ENCODE measurements around the gene ZDHHC22.

The ZDHHC22 gene

DNA sequence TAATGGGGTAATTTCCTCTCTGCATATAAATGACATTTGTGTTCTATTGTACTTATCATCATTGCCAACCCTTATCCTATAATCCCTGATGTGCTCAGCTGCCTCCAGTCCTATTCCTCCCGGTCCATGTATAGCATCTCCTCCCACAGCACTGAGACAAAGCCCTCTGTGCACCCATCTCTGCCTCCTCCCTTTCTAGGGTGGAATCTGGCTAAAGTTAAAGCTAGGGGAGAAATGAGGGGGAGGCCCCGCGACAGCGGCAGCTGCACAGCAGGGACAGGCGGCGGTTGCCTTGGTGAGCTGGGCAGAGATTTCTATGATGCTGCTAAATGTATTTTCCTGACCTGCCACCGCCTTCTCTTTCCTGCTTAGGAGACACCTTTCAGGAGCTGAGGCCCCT is 12.8 kb upstream of the ZDHHC22 start:
- Histone ChIP-seq H3K36me3 (ENCODE audit: control insufficient read depth, low read length) (no peaks in the 10 kb centered on the region), H3K27ac (ENCODE audit: low read depth, low read length) (no peak overlapping the region), H3K4me1 (ENCODE audit: control insufficient read depth, low read length) (0 out of 2 replicates have a peak, but pooled peaks cover 3% of the 10 kb centered on the region), H3K9me3 (ENCODE audit: control insufficient read depth, insufficient read depth, low read length) (no peaks in the 10 kb centered on the region), H3F3A (ENCODE audit: control insufficient read depth, insufficient read depth) (no peaks in the 10 kb centered on the region), H3K27me3 (ENCODE audit: control insufficient read depth, low read length) (peaks cover 26% of the 10 kb centered on the region), H4K20me1 (ENCODE audit: control insufficient read depth, insufficient read depth, low read depth, low read length) (no peaks in the 10 kb centered on the region), H3K4me2 (ENCODE audit: low read length) (no peak overlapping the region), H3K9me2 (replicated peaks; ENCODE audit: control insufficient read depth, low read length) (no peaks in the 10 kb centered on the region), H3K4me3 (ENCODE audit: low read length) (no peak overlapping the region), H3K79me2 (ENCODE audit: control insufficient read depth, low read length) (no peaks in the 10 kb centered on the region)
- TF ChIP-seq, protein P1, sequence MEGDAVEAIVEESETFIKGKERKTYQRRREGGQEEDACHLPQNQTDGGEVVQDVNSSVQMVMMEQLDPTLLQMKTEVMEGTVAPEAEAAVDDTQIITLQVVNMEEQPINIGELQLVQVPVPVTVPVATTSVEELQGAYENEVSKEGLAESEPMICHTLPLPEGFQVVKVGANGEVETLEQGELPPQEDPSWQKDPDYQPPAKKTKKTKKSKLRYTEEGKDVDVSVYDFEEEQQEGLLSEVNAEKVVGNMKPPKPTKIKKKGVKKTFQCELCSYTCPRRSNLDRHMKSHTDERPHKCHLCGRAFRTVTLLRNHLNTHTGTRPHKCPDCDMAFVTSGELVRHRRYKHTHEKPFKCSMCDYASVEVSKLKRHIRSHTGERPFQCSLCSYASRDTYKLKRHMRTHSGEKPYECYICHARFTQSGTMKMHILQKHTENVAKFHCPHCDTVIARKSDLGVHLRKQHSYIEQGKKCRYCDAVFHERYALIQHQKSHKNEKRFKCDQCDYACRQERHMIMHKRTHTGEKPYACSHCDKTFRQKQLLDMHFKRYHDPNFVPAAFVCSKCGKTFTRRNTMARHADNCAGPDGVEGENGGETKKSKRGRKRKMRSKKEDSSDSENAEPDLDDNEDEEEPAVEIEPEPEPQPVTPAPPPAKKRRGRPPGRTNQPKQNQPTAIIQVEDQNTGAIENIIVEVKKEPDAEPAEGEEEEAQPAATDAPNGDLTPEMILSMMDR (IDR thresholded peaks at IDR 0.05; ENCODE audit: low read depth, low read length, poor library complexity, severe bottlenecking) = no peak
- TF ChIP-seq EZH2phosphoT487 (IDR thresholded peaks at IDR 0.05; ENCODE audit: borderline replicate concordance, low read length) = no peak

DNA sequence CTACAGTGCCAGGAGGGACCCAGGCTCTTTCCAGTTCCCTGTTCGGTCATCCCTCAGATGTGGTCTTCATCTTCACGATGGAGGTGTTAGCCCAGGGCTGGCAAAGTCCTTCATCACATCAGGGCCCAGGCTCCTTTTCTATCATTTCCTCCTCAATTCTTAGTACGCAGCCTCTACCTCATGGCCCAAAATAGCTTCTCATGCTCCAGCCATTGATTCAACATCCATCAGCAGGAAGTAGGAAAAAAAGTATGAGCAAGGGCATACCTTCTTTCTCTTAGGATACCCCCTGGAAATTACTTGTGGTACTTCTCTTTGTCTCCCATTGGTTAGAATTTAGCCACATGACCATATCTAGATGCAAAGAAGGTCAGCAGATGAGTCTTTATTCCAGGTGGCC is 12.2 kb upstream of the ZDHHC22 start:
- Histone ChIP-seq H3K79me2 (ENCODE audit: control insufficient read depth, low read length) (no peaks in the 10 kb centered on the region), H3K27me3 (ENCODE audit: control insufficient read depth, low read length) (peaks cover 24% of the 10 kb centered on the region), H3K9me3 (ENCODE audit: control insufficient read depth, insufficient read depth, low read length) (no peaks in the 10 kb centered on the region), H3F3A (ENCODE audit: control insufficient read depth, insufficient read depth) (no peaks in the 10 kb centered on the region), H3K4me2 (ENCODE audit: low read length) (no peak overlapping the region), H3K36me3 (ENCODE audit: control insufficient read depth, low read length) (no peaks in the 10 kb centered on the region), H3K4me3 (ENCODE audit: low read length) (no peak overlapping the region), H3K4me1 (ENCODE audit: control insufficient read depth, low read length) (0 out of 2 replicates have a peak, but pooled peaks cover 3% of the 10 kb centered on the region), H3K9me2 (replicated peaks; ENCODE audit: control insufficient read depth, low read length) (no peaks in the 10 kb centered on the region), H3K27ac (ENCODE audit: low read depth, low read length) (no peak overlapping the region), H4K20me1 (ENCODE audit: control insufficient read depth, insufficient read depth, low read depth, low read length) (no peaks in the 10 kb centered on the region)
- TF ChIP-seq, protein P1 (IDR thresholded peaks at IDR 0.05; ENCODE audit: low read depth, low read length, poor library complexity, severe bottlenecking) = no peak
- TF ChIP-seq EZH2phosphoT487 (IDR thresholded peaks at IDR 0.05; ENCODE audit: borderline replicate concordance, low read length) = no peak

DNA sequence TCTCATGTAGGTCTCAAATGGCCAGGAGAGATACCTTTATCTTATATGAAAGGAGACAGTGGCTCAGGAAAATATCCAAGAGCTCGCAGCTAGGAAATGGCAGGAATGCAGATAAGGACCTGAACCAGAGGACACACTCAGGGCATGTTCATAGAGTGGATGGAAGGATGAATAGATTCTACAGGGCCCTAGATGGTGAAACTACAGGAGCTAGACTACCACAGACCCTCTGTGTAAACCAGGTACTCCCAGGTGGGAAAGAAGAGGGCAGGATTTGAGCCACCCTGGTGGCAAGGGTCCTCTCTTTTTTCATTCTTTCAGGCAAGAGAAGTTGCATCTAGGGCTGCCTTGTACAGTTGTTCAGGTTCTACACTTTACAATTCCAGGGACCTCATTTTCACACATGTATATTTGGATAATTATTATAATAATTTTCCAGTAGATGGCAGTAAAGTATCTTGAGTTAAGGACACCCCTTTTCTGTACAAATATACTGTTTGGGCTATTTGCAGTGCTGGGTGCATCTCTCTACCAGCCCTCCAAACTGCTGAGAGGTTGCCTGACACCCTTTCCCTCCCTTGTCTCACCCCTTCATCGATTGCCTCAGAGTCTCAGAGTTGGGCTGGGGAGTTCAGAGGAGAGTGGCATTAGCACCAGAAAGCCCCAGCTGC is 10.5 kb upstream of the ZDHHC22 start:
- no peak for TF ChIP-seq EZH2phosphoT487 (IDR thresholded peaks at IDR 0.05; ENCODE audit: borderline replicate concordance, low read length)
- TF ChIP-seq, protein P1 (IDR thresholded peaks at IDR 0.05; ENCODE audit: low read depth, low read length, poor library complexity, severe bottlenecking) = no peak
- Histone ChIP-seq H3K4me3 (ENCODE audit: low read length) (no peak overlapping the region), H3F3A (ENCODE audit: control insufficient read depth, insufficient read depth) (no peaks in the 10 kb centered on the region), H3K9me2 (replicated peaks; ENCODE audit: control insufficient read depth, low read length) (no peaks in the 10 kb centered on the region), H3K27ac (ENCODE audit: low read depth, low read length) (no peak overlapping the region), H3K4me1 (ENCODE audit: control insufficient read depth, low read length) (0 out of 2 replicates have a peak, but pooled peaks cover 3% of the 10 kb centered on the region), H3K9me3 (ENCODE audit: control insufficient read depth, insufficient read depth, low read length) (no peaks in the 10 kb centered on the region), H3K27me3 (ENCODE audit: control insufficient read depth, low read length) (peaks cover 21% of the 10 kb centered on the region), H4K20me1 (ENCODE audit: control insufficient read depth, insufficient read depth, low read depth, low read length) (no peaks in the 10 kb centered on the region), H3K36me3 (ENCODE audit: control insufficient read depth, low read length) (no peaks in the 10 kb centered on the region), H3K79me2 (ENCODE audit: control insufficient read depth, low read length) (no peaks in the 10 kb centered on the region), H3K4me2 (ENCODE audit: low read length) (no peak overlapping the region)

Data from DOHH2 (cell line).